Aorta (tissue), 5 donors: ENCODE measurements around the gene ANKRD11. TPM values are rescaled to one million over a fixed set of nuclear protein-coding genes. Genes with fewer than 3 reads are reported as not detected.
"Not testable (repeated sequence)": the region's sequence is repeated elsewhere in the genome, so short reads cannot be mapped to it uniquely, and the experiment has no call there.

ENCODE experiments used
- ATAC-seq: fragments of 200-7000 bp; cut with Tn5 transposase; one replicate; pipeline ENCODE4 v1.9.1; 2022; ENCODE audit warnings: moderate library complexity; ENCODE audit not compliant: low FRiP score
- DNase-seq, 2 donors: peaks; one replicate each; pipeline ENCODE4 v3.0.0-alpha.2; 2020
- H3K27ac ChIP-seq, 2 donors: one replicate each; pipeline ENCODE4 v1.5.1; 2013; ENCODE audit warnings: low read length in 2 of 2, mild to moderate bottlenecking in 2 of 2, moderate library complexity in 2 of 2, control low read depth in 1 of 2, inconsistent platforms in 1 of 2, low read depth in 1 of 2
- H3K27me3 ChIP-seq, 2 donors: one replicate each; pipeline ENCODE4 v1.6.1; 2013; ENCODE audit warnings: control low read depth in 1 of 2, low read length in 1 of 2, mild to moderate bottlenecking in 1 of 2, moderate library complexity in 1 of 2; ENCODE audit not compliant: insufficient read depth in 2 of 2, control insufficient read depth in 1 of 2
- H3K36me3 ChIP-seq, 2 donors: one replicate each; pipeline ENCODE4 v1.6.1; 2013; ENCODE audit warnings: control low read depth in 1 of 2, low read length in 1 of 2, mild to moderate bottlenecking in 1 of 2; ENCODE audit not compliant: insufficient read depth in 2 of 2, control insufficient read depth in 1 of 2
- H3K4me1 ChIP-seq, 2 donors: one replicate each; pipeline ENCODE4 v1.6.1; 2013; ENCODE audit warnings: low read length in 2 of 2, control low read depth in 1 of 2, mild to moderate bottlenecking in 1 of 2, moderate library complexity in 1 of 2; ENCODE audit not compliant: insufficient read depth in 2 of 2, control insufficient read depth in 1 of 2
- H3K4me3 ChIP-seq, 2 donors: one replicate each; pipeline ENCODE4 v1.5.1; 2013; ENCODE audit warnings: low read length in 2 of 2, control low read depth in 1 of 2, mild to moderate bottlenecking in 1 of 2
- H3K9me3 ChIP-seq: one replicate; pipeline ENCODE4 v1.6.1; 2013; ENCODE audit warnings: mild to moderate bottlenecking, low read length; ENCODE audit not compliant: control insufficient read depth
- WGBS, 2 donors: extraction: QIAGEN DNeasy Blood & Tissue Kit; methylation state at CpG; one replicate each; pipeline ENCODE4 v1.1.7; 2013; 5-methylcytosine and 5-hydroxymethylcytosine counted together
- intact Hi-C, 2 donors: fragments of 100-400 bp; cut with DNase I; formaldehyde crosslinking; loops; one replicate each; pipeline versions ENCODE4 v1.14.2 to v1.15.0; 2022
- polyA plus RNA-seq, 2 donors: library from polyadenylated mRNA; stranded (reverse); fragments of 200-250 nt; gene quantifications; one replicate each; pipeline ENCODE4 v1.2.3, GENCODE V29; 2013
- total RNA-seq, 2 donors: library from RNA; stranded (reverse); fragmentation: NEBNext Ultra II Directional; extraction: Animal tissue kit (Norgen Biotek cat#: 25700); gene quantifications; one replicate each; pipeline ENCODE4 v1.2.1, GENCODE V29; 2021
- donor health status: healthy with polysubstance abuse.
- donor health status: Bipolar disorder and iron deficiency.
- donor health status: DM: no; HTN: no; CAD: no.
- donor health status: DM: no; HTN: no; CAD: no.
- donor health status: DM: yes; HTN: yes; CAD: no.

Gene ANKRD11
- total and polyA plus RNA-seq, 4 donors = 34.6 to 139 (median 90.1) TPM

GRCh38 chr16:89261691-89262563, 228.4 kb downstream of the ANKRD11 start:
- H3K4me3 ChIP-seq = no peak overlapping the region

GRCh38 chr16:89259901-89260300, 230.5 kb downstream of the ANKRD11 start:
- H3K4me3 ChIP-seq, H3K9me3 ChIP-seq, H3K27ac ChIP-seq, H3K27me3 ChIP-seq, ATAC-seq, H3K36me3 ChIP-seq, intact Hi-C loops, H3K4me1 ChIP-seq: not testable (repeated sequence)
- peak; percentile 3 to 68 for DNase-seq
- WGBS, 2 donors = 90 to 96% methylated on average over 13 of the region's 13 CpGs

More at GRCh38 chr16:89261691-89262563, 228.4 kb downstream of the ANKRD11 start:
- intact Hi-C loops = no loop called here
- Histone ChIP-seq H3K4me1 (no peaks in the 10 kb centered on the region), H3K27ac (no peak overlapping the region), H3K36me3 (peaks cover 0 to 4% of the 10 kb centered on the region in 2 donors), H3K27me3 (no peaks in the 10 kb centered on the region), H3K9me3 (peaks cover 7% of the 10 kb centered on the region)
- 89 to 90% methylated on average over 30 of the region's 30 CpGs for WGBS, 2 donors
- ATAC-seq (no peak), DNase-seq (peak; percentile 24 to 64)

DNA sequence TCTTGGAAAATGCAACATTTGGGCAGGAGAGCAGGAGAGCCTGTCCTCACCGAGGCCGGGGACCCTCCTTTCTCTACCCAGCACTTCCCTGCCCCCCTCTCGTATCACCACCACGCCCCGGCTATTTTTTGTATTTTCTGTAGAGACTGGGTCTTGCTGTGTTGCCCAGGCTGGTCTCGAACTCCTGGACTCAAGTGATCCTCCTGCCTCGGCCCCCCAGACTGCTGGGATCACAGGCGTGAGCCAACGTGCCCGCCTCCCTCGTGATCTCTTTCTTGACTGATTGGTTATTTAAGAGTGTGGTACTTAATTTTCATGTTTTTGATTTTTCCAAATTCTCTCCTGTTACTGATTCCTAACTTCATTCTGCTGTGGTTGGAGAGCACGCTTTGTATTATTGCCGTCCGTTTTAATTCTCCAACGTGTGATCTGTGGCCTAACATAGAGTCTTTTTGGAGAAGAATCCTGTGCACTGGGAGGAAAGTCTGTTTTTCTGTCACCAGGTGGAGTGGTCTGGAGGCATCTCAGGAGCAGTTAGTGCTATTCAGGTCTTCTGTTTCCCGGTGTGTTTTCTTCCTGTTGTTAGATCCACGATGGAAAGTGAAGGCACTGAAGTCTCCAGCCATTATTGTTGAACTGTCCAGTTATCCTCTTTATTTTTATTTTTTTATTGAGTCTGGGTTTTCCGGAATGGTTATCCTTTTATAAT, 232.4 kb downstream of the ANKRD11 start:
- H3K27me3 ChIP-seq = no peaks in the 10 kb centered on the region
- peaks cover 7% of the 10 kb centered on the region for H3K9me3 ChIP-seq
- no peak overlapping the region for H3K27ac ChIP-seq
- intact Hi-C loops = no loop called here
- no peak overlapping the region for H3K4me3 ChIP-seq
- 68 to 74% methylated on average over 18 of the region's 18 CpGs for WGBS, 2 donors
- DNase-seq (peak in 1 of 2 donors; percentile 57), ATAC-seq (no peak)
- no peaks in the 10 kb centered on the region for H3K4me1 ChIP-seq
- H3K36me3 ChIP-seq = no peaks in the 10 kb centered on the region

DNA sequence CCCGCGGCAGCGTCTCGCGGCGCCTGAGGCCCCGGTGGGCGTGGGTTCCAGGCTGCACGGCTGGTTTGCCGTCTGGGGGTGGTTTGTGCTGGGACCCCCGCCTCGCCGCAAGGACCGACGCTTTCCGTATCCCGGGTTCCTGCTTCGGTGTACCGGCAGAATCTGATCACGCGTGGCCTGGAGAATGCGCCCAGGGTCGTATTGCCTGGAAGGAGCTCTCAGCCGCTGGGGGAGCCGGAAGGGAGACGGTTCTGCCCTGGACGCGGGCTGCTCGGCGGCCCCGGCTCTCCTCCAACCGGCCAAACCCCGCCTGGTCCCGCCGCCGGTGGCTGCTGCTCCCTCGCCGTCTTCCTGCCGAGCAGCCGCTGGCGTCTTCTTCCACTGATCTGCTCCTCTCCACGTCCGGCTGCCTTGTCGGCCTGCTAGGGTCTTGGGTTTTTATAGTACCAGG, 233.1 kb downstream of the ANKRD11 start:
- 2% methylated on average over 37 to 44 of the region's 44 CpGs for WGBS, 2 donors
- intact Hi-C loops = no loop called here
- no peaks in the 10 kb centered on the region for H3K4me1 ChIP-seq
- no peaks in the 10 kb centered on the region for H3K27me3 ChIP-seq
- DNase-seq (peak; percentile 53 to 73), ATAC-seq (peak; percentile 15)
- H3K36me3 ChIP-seq = no peaks in the 10 kb centered on the region
- no peak overlapping the region for H3K27ac ChIP-seq
- no peak overlapping the region for H3K4me3 ChIP-seq
- H3K9me3 ChIP-seq = peaks cover 2% of the 10 kb centered on the region

DNA sequence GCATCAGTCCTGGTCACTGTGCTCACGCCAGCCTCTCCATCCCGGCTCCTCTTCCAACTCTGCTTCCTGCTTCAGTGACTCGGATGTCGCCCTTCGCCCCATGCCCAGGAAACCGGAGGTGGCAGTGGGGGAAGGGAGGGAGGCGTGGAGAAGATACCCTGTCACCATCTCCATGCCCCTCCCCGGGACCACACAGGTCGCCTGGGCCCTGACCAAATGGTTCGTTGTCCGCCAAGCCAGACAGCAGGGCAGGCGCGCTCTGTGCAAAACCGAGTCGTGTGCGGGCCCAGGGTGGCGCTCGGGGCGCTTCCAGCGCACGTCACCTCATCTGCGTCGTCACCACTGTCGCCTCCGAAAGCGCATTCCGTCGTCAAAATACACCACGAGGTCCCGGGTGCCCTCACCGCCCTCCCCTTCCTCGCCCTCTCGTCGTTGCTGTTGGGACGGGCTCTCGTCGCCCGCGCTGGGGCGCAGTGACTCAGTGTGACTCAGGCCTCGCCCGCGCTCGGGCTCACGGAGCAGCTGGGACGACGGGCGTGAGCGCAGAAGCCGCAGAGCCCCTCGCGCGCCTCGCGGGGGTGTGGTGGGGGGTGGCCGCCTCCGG, 233.6 kb downstream of the ANKRD11 start:
- Histone ChIP-seq H3K4me1 (no peaks in the 10 kb centered on the region), H3K4me3 (no peak overlapping the region), H3K36me3 (no peaks in the 10 kb centered on the region), H3K27ac (no peak overlapping the region), H3K27me3 (no peaks in the 10 kb centered on the region), H3K9me3 (peaks cover 2% of the 10 kb centered on the region)
- DNase-seq = peak; percentile 72 to 89
- intact Hi-C loops = no loop called here
- ATAC-seq = peak; percentile 77
- 3 to 4% methylated on average over 36 to 57 of the region's 57 CpGs for WGBS, 2 donors

GRCh38 chr16:89253548-89254287, 236.6 kb downstream of the ANKRD11 start:
- ATAC-seq (no peak), DNase-seq (peak in 1 of 2 donors; percentile 11)
- Histone ChIP-seq H3K27ac (no peak overlapping the region), H3K4me1 (no peaks in the 10 kb centered on the region), H3K9me3 (no peaks in the 10 kb centered on the region), H3K27me3 (no peaks in the 10 kb centered on the region), H3K4me3 (no peak overlapping the region), H3K36me3 (no peaks in the 10 kb centered on the region)
- 92 to 95% methylated on average over 10 of the region's 10 CpGs for WGBS, 2 donors
- intact Hi-C loops = no loop called here

GRCh38 chr16:89248196-89248982, 242.0 kb downstream of the ANKRD11 start:
- DNase-seq (no peak), ATAC-seq (no peak)
- Histone ChIP-seq H3K9me3 (no peaks in the 10 kb centered on the region), H3K27me3 (no peaks in the 10 kb centered on the region), H3K4me3 (no peak overlapping the region), H3K27ac (no peak overlapping the region), H3K36me3 (no peaks in the 10 kb centered on the region), H3K4me1 (no peaks in the 10 kb centered on the region)
- 53 to 55% methylated on average over 69 of the region's 69 CpGs for WGBS, 2 donors
- intact Hi-C loops = loop anchor here (10.0 kb wide), 3 partner anchors 56 to 316 kb away; partner anchors contain the start of gene RPL13 (in 1 of the 2)
